ENCODE results near the gene CASK. TPM values are rescaled to one million over a fixed set of nuclear protein-coding genes. Genes with fewer than 3 reads are reported as not detected.

CASK gene
- total and polyA plus RNA-seq, 2 donors from 2014 or later: 15.9 to 58.9 TPM

- no peak for DNase-seq
- Histone ChIP-seq H3K9ac (ENCODE audit: low read length in 3 of 3) (no peak overlapping the region), H3K27ac (ENCODE audit: low read depth in 2 of 2, low read length in 2 of 2) (no peak overlapping the region), H3K4me3 (ENCODE audit: low read length in 3 of 3) (no peak overlapping the region), H3K36me3 (ENCODE audit: control insufficient read depth in 2 of 3, insufficient read depth in 3 of 3, low read length in 3 of 3) (peaks cover 3 to 13% (median 5%) of the 10 kb centered on the region in 3 donors), H3K27me3 (ENCODE audit: control insufficient read depth, insufficient read depth, low read length) (peaks cover 10% of the 10 kb centered on the region), H3K9me3 (ENCODE audit: control insufficient read depth in 2 of 3, insufficient read depth in 1 of 3, low read length in 3 of 3) (no peaks in the 10 kb centered on the region), H3K4me1 (ENCODE audit: control insufficient read depth in 2 of 3, insufficient read depth in 2 of 3, low read depth in 1 of 3, low read length in 3 of 3) (peaks cover 0 to 9% (median 0%) of the 10 kb centered on the region in 3 donors)
- no peak for TF ChIP-seq CTCF (IDR thresholded peaks at IDR 0.05; ENCODE audit: borderline replicate concordance, extremely low read depth, insufficient read depth)
- intact Hi-C loops (cut with DNase I): no loop called here
- no peak for FAIRE-seq
Measured at GRCh38 chrX:41530085-41530484, 393.3 kb downstream of the CASK start.

- Histone ChIP-seq H3K27me3 (ENCODE audit: control insufficient read depth, insufficient read depth, low read length) (peaks cover 13% of the 10 kb centered on the region), H3K9me3 (ENCODE audit: control insufficient read depth in 2 of 3, insufficient read depth in 1 of 3, low read length in 3 of 3) (no peaks in the 10 kb centered on the region), H3K4me3 (ENCODE audit: low read length in 3 of 3) (no peak overlapping the region), H3K36me3 (ENCODE audit: control insufficient read depth in 2 of 3, insufficient read depth in 3 of 3, low read length in 3 of 3) (peaks cover 3 to 13% (median 5%) of the 10 kb centered on the region in 3 donors), H3K27ac (ENCODE audit: low read depth in 2 of 2, low read length in 2 of 2) (no peak overlapping the region), H3K9ac (ENCODE audit: low read length in 3 of 3) (no peak overlapping the region), H3K4me1 (ENCODE audit: control insufficient read depth in 2 of 3, insufficient read depth in 2 of 3, low read depth in 1 of 3, low read length in 3 of 3) (peaks cover 0 to 13% (median 2%) of the 10 kb centered on the region in 3 donors)
- no peak for FAIRE-seq
- no peak for DNase-seq
- TF ChIP-seq CTCF (IDR thresholded peaks at IDR 0.05; ENCODE audit: borderline replicate concordance, extremely low read depth, insufficient read depth): no peak
- intact Hi-C loops (cut with DNase I): no loop called here
Measured at GRCh38 chrX:41529221-41529620, 394.1 kb downstream of the CASK start.

- no peak for FAIRE-seq
- intact Hi-C loops (cut with DNase I): no loop called here
Measured at GRCh38 chrX:41528784-41529183, 394.6 kb downstream of the CASK start.

More at GRCh38 chrX:41528784-41529183, 394.6 kb downstream of the CASK start:
- Histone ChIP-seq H3K4me3 (ENCODE audit: low read length in 3 of 3) (no peak overlapping the region), H3K9me3 (ENCODE audit: control insufficient read depth in 2 of 3, insufficient read depth in 1 of 3, low read length in 3 of 3) (no peaks in the 10 kb centered on the region), H3K4me1 (ENCODE audit: control insufficient read depth in 2 of 3, insufficient read depth in 2 of 3, low read depth in 1 of 3, low read length in 3 of 3) (peaks cover 0 to 15% (median 2%) of the 10 kb centered on the region in 3 donors), H3K36me3 (ENCODE audit: control insufficient read depth in 2 of 3, insufficient read depth in 3 of 3, low read length in 3 of 3) (peaks cover 3 to 13% (median 5%) of the 10 kb centered on the region in 3 donors), H3K27ac (ENCODE audit: low read depth in 2 of 2, low read length in 2 of 2) (no peak overlapping the region), H3K27me3 (ENCODE audit: control insufficient read depth, insufficient read depth, low read length) (peaks cover 13% of the 10 kb centered on the region), H3K9ac (ENCODE audit: low read length in 3 of 3) (no peak overlapping the region)
- TF ChIP-seq CTCF (IDR thresholded peaks at IDR 0.05; ENCODE audit: borderline replicate concordance, extremely low read depth, insufficient read depth): no peak
- DNase-seq: no peak

Measured in kidney (tissue), 14 donors.